Transverse colon (tissue), 4 donors: Measurements from ENCODE around the gene ZNF708. TPM values are rescaled to one million over a fixed set of nuclear protein-coding genes. Genes with fewer than 3 reads are reported as not detected.
"Not testable (repeated sequence)": the region's sequence is repeated elsewhere in the genome, so short reads cannot be mapped to it uniquely, and the experiment has no call there.

ENCODE experiments used
- DNase-seq: peaks from one replicate; pipeline ENCODE4 v3.0.0-alpha.2; 2019
- H3K27ac ChIP-seq, 4 donors: fragments of 200-600 bp; sonication (generic); 2 replicates each; pipeline ENCODE4 v1.5.1; 2016 to 2018; ENCODE audit warnings: inconsistent platforms in 4 of 4
- H3K27me3 ChIP-seq: fragments of 200-600 bp; sonication (generic); 2 replicates; pipeline ENCODE4 v1.5.1; 2017; ENCODE audit warnings: inconsistent platforms
- H3K36me3 ChIP-seq, 4 donors: fragments of 200-600 bp; sonication (generic); 2 replicates each; pipeline ENCODE4 v1.5.1; 2017 to 2019; ENCODE audit warnings: inconsistent platforms in 4 of 4
- H3K4me1 ChIP-seq, 4 donors: fragments of 200-600 bp; sonication (generic); 2 replicates each; pipeline ENCODE4 v1.5.1; 2017 to 2020; ENCODE audit warnings: inconsistent platforms in 4 of 4
- H3K4me3 ChIP-seq, 4 donors: fragments of 200-600 bp; sonication (generic); 1 replicate in 1 of 4; 2 replicates in 3 of 4; pipeline versions ENCODE4 v1.5.1 to v1.6.1; 2017 to 2019; ENCODE audit warnings: inconsistent platforms in 4 of 4
- H3K9me3 ChIP-seq, 2 donors: fragments of 200-600 bp; sonication (generic); 2 replicates each; pipeline ENCODE4 v1.5.1; 2017 to 2019; ENCODE audit warnings: inconsistent platforms in 2 of 2
- CTCF ChIP-seq, 5 experiments: fragments of 200-600 bp in 3 of 5; fragments of 450-650 bp in 2 of 5; sonication (generic) in 3 of 5; IDR thresholded peaks; 1 replicate in 2 of 5; 2 replicates in 3 of 5; pipeline ENCODE4 v1.5.1; 2016 to 2017; ENCODE audit warnings: antibody characterized with exemption in 5 of 5, inconsistent platforms in 3 of 5, mild to moderate bottlenecking in 2 of 5, moderate library complexity in 1 of 5
- EP300 ChIP-seq: sonication (generic); formaldehyde crosslinking; IDR thresholded peaks from one replicate; pipeline ENCODE4 v1.6.1; 2017; ENCODE audit warnings: antibody characterized with exemption, low read depth
- POLR2A ChIP-seq: fragments of 450-650 bp; IDR thresholded peaks from one replicate; pipeline ENCODE4 v1.6.1; 2016; ENCODE audit warnings: antibody characterized with exemption, mild to moderate bottlenecking, moderate library complexity
- POLR2AphosphoS5 ChIP-seq, 3 donors: sonication (generic); formaldehyde crosslinking; IDR thresholded peaks; one replicate each; pipeline ENCODE4 v1.6.1; 2016; ENCODE audit warnings: antibody characterized with exemption in 3 of 3
- WGBS, 2 donors: methylation state at CpG; one replicate each; pipeline ENCODE4 v1.1.5; 2018; ENCODE audit warnings: low coverage in 1 of 2; 5-methylcytosine and 5-hydroxymethylcytosine counted together
- in situ Hi-C, 4 donors: fragments of 200-750 bp; cut with MboI; loops; one replicate each; pipeline versions ENCODE4 v1.15.0 to v1.15.1; 2017; ENCODE audit warnings: low sequenced_read_pairs in 3 of 4, low pct_ligation_motif_present in 1 of 4, low pct_unique_long_range_greater_than_20kb in 1 of 4
- intact Hi-C: fragments of 100-400 bp; cut with DNase I; formaldehyde crosslinking; loops from one replicate; pipeline ENCODE4 v1.15.1; 2023; ENCODE audit warnings: low total_unique reads
- total RNA-seq, 4 donors: library from RNA; depleted of rRNA; stranded (reverse); fragments of >200 nt; gene quantifications; one replicate each; pipeline ENCODE4 v1.1.0, GENCODE V29; 2016

ZNF708 gene
- total RNA-seq: 10 to 100 TPM; 12.7 to 21.4 (median 19.2) TPM

GRCh38 chr19:21328885-21329605, at the start of gene ZNF708:
TSS of gene ZNF708 (minus strand) at chr19:21329410. CDS start at chr19:21329212, 198 bp downstream.
- in situ Hi-C loops: no loop called here
- H3K4me1 ChIP-seq: peaks cover 0 to 19% (median 13%) of the 10 kb centered on the region in 4 donors
- no peak for TF ChIP-seq CTCF (IDR thresholded peaks at IDR 0.05)
- TF ChIP-seq POLR2AphosphoS5 (IDR thresholded peaks at IDR 0.05): peak; percentile 77 to 87 (median 84)
- peak; percentile 86 for TF ChIP-seq POLR2A
- peak within 1 kb of the TSS; percentile 93 to 98 (median 97) for H3K27ac ChIP-seq
- intact Hi-C loops: no loop called here
- no peaks in the 10 kb centered on the region for H3K27me3 ChIP-seq
- peak; percentile 89 for DNase-seq
- H3K9me3 ChIP-seq: peaks cover 3 to 18% of the 10 kb centered on the region in 2 donors
- peaks cover 0 to 22% (median 2%) of the 10 kb centered on the region in 4 donors for H3K36me3 ChIP-seq
- 5% methylated on average over 31 of the region's 32 CpGs; no CpG with 5 or more reads in 1 of the 2 donors for WGBS, 2 donors
- peak within 1 kb of the TSS; percentile 45 to 89 (median 68) for H3K4me3 ChIP-seq

GRCh38 chr19:21362291-21362690, 33.1 kb upstream of the ZNF708 start:
- in situ Hi-C loops (no loop called here), intact Hi-C loops (no loop called here)
- peaks cover 0 to 10% (median 6%) of the 10 kb centered on the region in 4 donors for H3K4me1 ChIP-seq
- H3K27ac ChIP-seq: no peak overlapping the region
- peaks cover 0 to 21% (median 0%) of the 10 kb centered on the region in 4 donors for H3K36me3 ChIP-seq
- WGBS, 2 donors: 89 to 92% methylated on average over 2 to 3 of the region's 3 CpGs
- no peaks in the 10 kb centered on the region for H3K9me3 ChIP-seq
- H3K27me3 ChIP-seq: no peaks in the 10 kb centered on the region
- TF ChIP-seq CTCF (IDR thresholded peaks at IDR 0.05): no peak
- no peak overlapping the region for H3K4me3 ChIP-seq
- no peak for DNase-seq

GRCh38 chr19:21358768-21359451, 29.7 kb upstream of the ZNF708 start, which contains the start of gene ZNF738:
TSS of gene ZNF738 (plus strand) at chr19:21359000. CDS start at chr19:21359141, 141 bp downstream.
- 0% methylated on average over 2 to 36 of the region's 36 CpGs for WGBS, 2 donors
- Histone ChIP-seq H3K4me1 (peaks cover 0 to 10% (median 6%) of the 10 kb centered on the region in 4 donors), H3K4me3 (peak within 1 kb of the TSS; percentile 38 to 95 (median 70)), H3K36me3 (peaks cover 0 to 10% (median 0%) of the 10 kb centered on the region in 4 donors), H3K27me3 (no peaks in the 10 kb centered on the region), H3K27ac (peak within 1 kb of the TSS; percentile 85 to 91 (median 89)), H3K9me3 (no peaks in the 10 kb centered on the region)
- TF ChIP-seq POLR2AphosphoS5 (IDR thresholded peaks at IDR 0.05): peak; percentile 46 to 64 (median 47)
- no peak for TF ChIP-seq CTCF (IDR thresholded peaks at IDR 0.05)
- peak; percentile 23 for TF ChIP-seq POLR2A
- TF ChIP-seq EP300: no peak
- in situ Hi-C loops: no loop called here
- intact Hi-C loops: no loop called here
- peak; percentile 92 for DNase-seq

- Histone ChIP-seq H3K4me1 (no peaks in the 10 kb centered on the region), H3K4me3 (no peak overlapping the region), H3K27me3 (no peaks in the 10 kb centered on the region), H3K36me3 (no peaks in the 10 kb centered on the region), H3K9me3 (no peaks in the 10 kb centered on the region), H3K27ac (no peak overlapping the region)
- in situ Hi-C loops (no loop called here), intact Hi-C loops (no loop called here)
- TF ChIP-seq CTCF (IDR thresholded peaks at IDR 0.05) (no peak), POLR2AphosphoS5 (IDR thresholded peaks at IDR 0.05) (no peak), EP300 (no peak), POLR2A (no peak)
- 33 to 39% methylated on average over 1 to 2 of the region's 2 CpGs for WGBS, 2 donors
- no peak for DNase-seq
Measured at GRCh38 chr19:21352830-21353229, 23.6 kb upstream of the ZNF708 start.

- H3K27ac ChIP-seq, H3K4me1 ChIP-seq, DNase-seq, H3K27me3 ChIP-seq, in situ Hi-C loops, H3K36me3 ChIP-seq, intact Hi-C loops, H3K4me3 ChIP-seq, H3K9me3 ChIP-seq: not testable (repeated sequence)
- 50% methylated on average over 2 of the region's 2 CpGs; no CpG with 5 or more reads in 1 of the 2 donors for WGBS, 2 donors
Measured at GRCh38 chr19:21344841-21345240, 15.6 kb upstream of the ZNF708 start.
